Measurements from ENCODE around the gene RAD21L1. TPM values are rescaled to one million over a fixed set of nuclear protein-coding genes. Genes with fewer than 3 reads are reported as not detected.
"Not testable (repeated sequence)": the region's sequence is repeated elsewhere in the genome, so short reads cannot be mapped to it uniquely, and the experiment has no call there.

Gene RAD21L1
- total RNA-seq, 1 donor from 2014 or later = 0.08 TPM

DNA sequence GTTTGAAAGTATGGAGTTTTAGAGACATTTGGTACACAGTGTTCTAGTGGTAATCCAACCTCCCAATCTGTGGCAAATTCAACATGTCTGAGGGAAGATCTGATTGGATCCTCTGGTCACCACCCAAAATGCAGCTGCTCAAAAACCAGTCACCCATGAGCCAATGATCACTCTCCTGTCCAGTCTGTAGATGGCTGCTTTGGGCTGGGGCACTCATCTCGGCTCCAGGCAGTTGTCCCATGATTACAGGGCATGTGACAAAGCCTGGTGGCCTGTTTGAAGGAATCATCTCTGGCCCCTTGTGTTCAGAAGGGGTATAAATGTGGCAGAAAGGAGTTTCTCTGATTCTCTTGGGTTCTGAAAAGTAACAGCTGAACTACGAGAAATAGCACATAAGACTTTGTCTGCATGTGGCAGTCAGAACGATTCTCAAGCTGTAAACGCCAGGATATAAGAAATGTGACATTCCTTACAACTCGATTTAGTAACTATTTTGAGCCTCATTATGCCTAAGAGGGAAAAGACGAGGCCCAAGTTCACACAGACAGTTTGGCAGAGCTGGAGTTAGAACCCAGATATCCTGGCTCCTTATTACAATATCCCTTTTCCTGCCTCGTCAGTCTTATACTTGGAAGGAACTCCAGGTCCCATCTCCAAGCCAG lies 26.5 kb upstream of the RAD21L1 start:
- no peak for DNase-seq (ENCODE audit: low read depth)

DNA sequence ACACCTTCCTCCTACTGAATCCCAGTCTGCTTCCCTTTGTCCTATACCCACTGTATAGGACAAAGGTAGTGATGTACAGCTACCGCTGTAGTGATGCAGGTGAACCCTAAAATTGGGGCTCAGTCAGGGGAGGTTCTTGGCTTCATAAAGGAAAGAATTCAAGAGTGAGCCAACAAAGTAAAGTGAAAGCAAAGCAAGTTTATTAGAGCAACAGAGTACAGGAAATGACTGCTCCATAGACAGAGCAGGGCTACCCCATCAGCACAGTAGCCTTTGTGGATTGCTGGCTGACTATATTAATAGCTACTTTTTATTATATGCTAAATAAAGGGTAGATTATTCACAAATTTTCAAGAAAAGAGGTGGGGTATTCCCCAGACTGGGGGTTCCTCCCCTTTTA lies 25.9 kb upstream of the RAD21L1 start:
- no peak for DNase-seq (ENCODE audit: low read depth)

DNA sequence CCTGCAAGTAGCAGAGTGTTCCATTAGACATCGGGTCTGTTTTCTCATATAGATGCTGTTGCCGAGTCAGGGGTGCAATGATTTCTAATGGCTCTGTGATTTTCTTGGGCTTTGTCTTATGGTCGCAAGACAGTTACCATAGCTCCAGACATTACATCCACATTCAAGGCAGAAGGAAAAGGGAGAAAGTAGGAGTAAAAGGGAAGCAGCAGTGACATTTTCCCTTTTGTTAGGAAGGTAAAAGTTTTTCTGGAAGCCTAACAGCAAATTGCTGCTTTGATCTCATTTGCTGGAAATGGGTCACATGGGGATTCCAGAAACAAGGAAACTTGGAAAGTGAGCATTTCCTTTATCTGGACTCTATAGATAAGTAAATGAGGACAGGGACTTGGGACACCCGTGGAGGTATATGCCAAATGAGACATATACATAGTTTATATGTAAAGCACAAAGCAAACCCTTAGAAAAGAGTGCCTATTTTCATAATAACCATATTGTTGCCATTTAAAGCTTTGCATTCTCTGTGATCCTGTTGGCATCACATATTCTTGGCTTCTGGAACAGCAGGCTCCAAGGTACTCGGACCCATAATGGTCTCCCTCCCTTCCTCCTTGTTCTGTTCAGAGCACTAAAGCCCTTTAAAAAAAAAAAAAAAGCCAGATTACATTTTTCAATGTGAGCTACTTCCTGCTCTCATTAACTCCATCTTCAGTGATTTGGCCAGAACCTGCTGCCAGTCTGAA lies 22.9 kb upstream of the RAD21L1 start, which contains the start of gene C20orf202:
C20orf202 (plus strand) TSS at position 693 of the 743 bp plus-strand sequence. CDS start 132 bp downstream, outside the sequence.
- no peak for DNase-seq (ENCODE audit: low read depth)

DNA sequence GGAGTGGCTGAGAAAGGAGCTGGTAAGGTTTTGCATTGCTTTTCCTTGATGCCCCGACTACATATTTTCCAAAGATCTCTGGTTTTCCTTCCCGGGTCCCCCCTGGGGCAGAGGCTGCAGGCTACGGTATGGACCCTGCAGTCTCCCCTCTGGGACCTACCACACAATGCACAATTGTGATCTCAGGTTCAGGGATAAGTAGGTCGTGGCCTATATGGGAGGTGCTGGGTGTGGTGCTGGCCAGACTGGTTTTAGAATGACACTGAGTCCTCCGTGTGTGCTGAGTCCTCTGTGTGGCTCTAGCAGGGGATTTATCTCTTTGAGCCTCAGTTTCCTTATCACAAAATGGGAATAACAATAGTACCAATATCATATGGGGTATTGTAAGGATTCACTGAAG lies 22.2 kb upstream of the RAD21L1 start:
- DNase-seq (ENCODE audit: low read depth) = no peak

DNA sequence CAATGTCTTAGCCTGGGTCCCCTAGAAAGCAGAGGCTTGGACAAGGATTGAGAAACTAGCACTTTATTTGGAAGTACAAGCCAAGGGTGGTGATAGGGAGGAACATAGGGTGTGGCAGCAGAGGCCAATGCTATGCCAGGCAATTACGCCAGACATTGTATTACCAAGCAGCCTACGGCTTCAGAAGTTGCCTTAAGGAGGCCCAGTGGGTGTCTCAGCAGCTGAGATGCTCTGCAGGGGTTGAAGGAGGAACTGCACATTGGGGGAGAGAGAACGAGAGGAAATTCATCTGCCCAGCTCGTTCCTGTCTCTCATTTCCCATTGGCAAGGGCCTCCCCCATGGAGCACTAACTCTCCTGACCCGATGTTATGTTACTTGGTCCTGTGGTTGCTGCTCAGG lies 21.7 kb upstream of the RAD21L1 start:
- no peak for DNase-seq (ENCODE audit: low read depth)

DNA sequence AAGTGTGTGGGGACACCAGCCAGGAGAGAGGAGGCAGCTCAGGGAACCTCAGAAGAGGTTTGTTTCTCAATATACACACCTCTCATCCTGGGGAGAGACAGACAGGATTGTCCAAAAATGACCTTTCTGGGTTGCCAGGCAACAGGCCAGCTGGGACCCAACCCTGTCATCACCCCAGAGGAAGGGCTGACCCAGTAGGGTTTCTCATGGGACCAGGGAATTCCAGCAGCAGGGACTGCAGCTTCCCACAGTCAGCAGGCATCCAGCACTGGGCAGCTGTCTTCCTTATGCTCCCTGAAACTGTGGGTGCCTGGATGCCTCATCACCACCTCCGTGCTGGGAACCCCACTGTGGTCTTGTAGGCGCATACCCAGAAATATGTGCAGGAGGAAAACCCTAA lies 21.3 kb upstream of the RAD21L1 start:
- DNase-seq (ENCODE audit: low read depth) = peak; percentile 34

DNA sequence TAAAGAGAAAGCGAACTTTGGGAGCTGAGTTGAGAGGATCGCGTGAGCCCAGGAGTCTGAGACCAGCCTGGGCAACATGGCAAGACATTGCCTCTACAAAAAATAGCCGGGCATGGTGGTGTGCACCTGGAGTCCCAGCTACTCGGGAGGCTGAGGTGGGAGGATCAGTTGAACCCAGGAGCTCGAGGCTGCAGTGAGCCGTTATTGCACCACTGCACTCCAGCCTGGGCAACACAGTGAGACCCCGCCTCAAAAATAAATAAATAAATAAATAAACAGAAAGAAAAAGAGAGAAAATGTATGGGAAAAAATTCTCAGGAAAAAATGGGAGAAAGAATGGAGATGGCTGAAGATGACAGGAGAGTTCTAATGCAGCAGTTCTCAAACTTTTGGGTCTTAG lies 20.0 kb upstream of the RAD21L1 start:
- DNase-seq (ENCODE audit: low read depth) = no peak

DNA sequence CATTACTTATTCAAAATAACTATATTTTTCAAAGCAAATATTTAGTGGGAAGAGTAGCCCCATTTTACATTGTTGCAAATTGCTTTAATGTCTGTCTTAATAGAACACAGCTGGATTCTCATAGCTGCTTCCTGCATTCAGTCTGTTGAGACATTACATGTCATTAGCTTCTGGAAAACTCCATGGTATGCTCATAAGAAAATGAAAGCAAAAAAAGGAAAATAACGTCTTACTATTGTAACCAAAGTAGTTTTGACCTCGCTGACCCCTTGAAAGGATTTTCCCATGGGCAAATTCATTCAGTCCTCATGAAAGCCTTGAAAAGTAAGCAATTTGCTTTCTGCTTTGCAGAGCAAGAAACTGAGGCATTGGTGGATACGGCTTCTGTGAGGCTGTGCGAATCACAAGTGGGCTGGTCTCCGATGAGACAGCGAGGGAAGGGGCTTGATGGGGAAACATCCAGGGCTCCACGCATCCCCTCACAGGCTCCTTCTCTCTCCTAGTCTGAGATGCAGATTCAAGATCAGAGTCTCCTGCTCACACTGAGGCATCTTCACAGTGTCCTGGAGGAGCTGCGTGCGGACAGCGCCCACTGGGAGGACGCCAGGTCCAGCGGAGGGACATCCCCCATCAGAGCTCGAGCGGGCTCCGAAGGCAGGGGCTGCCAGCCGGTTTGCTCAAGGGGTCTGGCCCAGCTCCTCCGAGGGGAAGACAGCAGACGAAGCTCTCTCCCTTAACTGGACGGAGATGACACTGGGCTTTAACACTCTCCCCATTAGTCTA lies 19.3 kb upstream of the RAD21L1 start:
- DNase-seq (ENCODE audit: low read depth) = no peak

DNA sequence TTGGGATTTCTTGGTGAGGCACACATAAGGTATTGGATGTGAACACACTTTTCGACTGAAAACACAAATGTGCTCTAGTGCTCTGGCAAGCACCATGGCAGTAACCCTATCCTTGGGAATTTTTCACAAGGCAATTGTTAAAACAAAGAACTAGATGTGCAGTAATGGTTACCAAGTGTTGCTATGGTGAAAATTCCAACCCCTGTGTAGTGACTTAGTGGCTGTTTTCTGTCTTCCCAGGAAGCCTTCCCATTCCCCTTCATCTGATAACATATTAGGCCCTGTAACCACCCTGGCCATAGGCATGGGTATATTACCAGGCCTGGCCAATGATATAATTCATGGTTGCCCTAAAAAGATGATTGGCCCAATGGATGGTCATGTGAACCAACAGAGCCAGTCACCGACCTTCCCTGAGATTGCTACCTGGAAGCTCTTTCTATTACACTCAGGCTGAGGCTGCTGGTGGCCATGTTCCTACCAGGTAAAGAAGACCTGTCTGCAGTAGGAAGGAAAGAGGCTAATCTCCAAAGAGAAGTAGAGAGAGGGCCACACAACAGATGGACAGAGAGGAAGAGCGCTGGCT lies 18.5 kb upstream of the RAD21L1 start:
- no peak for DNase-seq (ENCODE audit: low read depth)

DNA sequence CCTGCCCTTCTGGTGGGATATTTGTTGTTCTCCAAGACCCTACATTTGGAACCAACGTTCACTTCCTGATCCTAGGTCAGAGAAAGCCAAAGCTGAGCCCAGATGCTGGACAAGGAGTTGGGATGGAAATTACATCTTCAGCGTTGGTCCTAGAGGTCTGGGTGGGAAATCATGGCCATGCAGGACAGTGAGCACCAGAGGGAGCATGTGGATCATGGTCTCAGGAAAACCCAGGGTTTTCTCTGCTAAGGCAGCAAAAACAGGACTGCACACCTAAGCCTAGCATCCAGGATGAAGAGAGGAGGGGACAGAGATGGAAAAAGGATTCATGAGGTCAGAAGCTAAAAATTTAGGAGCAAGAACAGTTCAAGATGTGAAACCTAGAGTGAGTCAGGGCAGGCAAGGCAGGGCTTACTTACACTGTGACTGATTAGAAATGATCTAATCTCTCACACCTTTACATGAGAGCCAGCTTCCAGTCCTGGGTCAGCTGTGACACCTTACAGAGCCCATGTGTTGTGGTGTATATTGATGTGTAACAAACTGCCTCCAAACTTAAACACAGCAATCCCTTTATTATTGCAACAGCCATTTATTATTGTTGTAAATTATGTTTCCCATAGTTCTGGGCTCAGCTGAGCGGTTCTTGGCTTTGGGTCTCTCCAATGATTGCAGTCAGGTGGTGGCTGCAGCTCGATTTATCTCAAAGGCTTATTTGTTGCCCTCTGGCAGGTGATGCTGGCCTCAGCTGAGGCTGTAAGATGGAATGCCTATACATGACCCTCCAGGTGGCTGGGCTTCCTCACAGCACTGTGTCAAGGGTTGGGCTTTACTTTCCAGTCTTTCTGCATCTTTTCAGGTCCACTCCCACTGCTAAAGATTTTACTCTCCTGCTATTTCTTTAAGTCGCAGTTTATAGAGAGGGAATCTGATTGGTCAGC lies 16.1 kb upstream of the RAD21L1 start:
- DNase-seq (ENCODE audit: low read depth) = no peak

DNA sequence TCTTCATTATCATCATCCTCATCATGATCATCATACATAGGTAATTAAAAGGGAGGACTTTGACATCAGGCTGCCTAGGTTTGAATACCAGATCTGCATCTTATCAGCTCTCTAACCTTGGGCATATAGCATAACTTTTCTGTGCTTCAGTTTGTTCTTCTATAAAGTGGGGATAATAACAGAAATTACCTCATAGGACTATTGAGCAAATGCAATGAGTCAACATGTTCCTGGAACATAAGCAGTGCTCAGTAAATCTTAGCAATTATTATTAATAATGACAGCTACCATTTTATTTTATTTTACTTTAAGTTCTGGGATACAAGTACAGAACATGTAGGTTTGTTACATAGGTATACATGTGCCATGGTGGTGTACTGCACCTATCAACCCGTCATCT lies 15.3 kb upstream of the RAD21L1 start:
- DNase-seq (ENCODE audit: low read depth) = no peak

DNA sequence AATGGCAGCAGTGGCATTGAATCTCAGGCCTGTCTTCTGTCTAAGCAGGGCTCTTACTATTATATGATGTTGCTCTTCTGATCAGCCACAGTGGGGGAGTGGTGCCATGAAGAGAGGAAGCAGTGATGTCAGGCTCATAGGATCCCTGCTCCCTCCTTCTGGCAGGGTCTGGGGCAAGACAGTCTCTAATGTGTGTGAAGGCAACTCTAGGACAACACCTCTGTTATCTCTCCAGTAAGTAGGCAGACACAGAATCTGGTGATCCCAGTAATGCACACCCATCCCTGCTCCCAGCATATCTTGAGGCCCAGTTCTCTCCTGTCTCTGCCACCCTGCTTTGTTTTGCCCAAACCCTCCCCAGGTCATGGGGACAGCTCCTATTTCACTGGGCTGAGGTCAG lies 13.8 kb upstream of the RAD21L1 start:
- no peak for DNase-seq (ENCODE audit: low read depth)

DNA sequence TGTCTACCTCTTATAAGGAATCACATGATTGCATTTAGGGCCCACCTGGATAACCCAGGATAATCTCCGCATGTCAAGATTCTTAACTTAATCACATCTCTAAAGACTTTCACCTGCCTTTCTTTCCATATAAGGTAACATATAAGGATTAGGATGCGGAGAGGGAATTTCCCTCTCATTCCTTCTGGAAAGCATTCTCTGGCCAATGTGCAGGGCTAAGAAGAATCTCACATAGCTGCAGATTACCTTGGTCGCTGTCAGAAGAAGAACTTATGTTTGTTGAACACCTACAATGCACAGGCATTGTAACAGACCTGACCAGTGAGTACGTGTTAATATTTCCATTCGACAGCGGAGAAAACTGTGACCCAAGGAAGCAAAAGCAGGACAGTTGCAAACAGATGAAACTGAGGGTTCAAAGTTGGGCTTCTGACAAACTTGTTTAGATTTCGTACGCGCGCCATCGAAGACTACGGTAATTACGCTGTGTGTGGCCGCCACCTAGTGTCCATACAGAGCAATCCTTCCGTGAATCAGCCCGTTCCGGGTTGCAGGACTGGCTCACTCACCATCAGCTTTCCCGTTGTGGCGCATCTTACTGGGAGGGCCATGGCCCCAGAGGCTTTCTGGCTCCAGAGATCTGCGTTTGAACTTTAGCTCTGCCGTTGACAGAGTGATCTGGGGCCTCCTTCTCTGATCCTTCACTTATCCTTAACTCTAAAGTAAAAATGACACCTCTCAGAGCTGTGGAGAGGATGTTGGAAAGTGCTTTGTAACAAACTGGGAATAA lies 13.0 kb upstream of the RAD21L1 start:
- DNase-seq (ENCODE audit: low read depth) = peak; percentile 79

DNA sequence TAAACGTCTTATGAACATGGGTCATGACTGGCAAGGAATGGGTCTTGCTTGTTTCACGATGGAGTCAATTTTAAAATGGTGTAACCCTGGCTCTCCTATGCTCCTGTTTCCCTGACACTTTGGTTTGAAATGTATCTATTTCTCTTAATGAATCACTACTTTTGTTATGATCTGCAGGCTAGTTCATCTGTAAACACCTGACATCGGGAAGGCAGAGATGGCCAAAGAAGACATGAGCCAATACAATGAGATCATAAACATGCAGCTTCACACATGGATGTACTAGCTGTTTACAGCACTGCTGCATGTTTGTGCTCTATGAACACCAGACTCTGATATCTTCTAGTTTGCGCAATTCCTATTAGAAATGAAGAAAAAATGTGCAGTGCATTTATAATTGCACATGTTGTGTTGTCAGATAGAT lies 11.0 kb upstream of the RAD21L1 start:
- no peak for DNase-seq (ENCODE audit: low read depth)

DNA sequence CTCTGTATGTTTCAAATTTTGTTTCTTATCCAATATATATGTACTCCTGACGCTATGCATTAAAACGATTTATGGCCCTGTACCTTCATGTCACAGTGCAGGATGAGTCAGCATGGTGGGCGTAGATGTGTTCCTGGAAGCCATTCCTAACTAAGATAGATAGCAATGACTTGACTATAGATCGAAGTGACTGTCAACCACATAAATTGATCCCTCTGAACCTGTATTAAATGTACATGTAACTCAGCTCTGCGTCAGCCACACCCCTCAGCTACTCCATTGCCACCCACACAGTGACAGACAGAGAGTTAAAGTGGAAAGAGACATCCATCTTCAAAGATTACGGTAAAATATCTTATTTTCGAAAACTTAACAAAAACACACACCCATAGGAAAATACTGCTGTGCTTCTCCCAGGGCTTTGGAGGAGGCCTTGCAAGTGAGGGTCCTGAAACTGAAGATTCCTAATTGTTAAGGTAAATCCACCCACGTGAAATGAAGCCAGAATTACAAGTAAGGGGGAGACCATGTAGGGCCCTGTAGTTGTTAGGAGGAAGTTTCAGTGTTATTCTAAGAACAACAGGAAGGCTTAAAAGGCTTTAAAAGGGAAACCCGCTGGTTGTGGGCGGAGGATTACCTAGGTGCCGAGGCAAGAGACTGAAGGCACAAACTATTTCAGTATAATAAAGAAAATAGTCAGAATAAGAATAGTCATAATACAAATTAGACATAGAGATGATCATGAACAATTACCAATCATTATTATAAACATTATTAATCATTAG lies 10.3 kb upstream of the RAD21L1 start:
- no peak for DNase-seq (ENCODE audit: low read depth)

DNA sequence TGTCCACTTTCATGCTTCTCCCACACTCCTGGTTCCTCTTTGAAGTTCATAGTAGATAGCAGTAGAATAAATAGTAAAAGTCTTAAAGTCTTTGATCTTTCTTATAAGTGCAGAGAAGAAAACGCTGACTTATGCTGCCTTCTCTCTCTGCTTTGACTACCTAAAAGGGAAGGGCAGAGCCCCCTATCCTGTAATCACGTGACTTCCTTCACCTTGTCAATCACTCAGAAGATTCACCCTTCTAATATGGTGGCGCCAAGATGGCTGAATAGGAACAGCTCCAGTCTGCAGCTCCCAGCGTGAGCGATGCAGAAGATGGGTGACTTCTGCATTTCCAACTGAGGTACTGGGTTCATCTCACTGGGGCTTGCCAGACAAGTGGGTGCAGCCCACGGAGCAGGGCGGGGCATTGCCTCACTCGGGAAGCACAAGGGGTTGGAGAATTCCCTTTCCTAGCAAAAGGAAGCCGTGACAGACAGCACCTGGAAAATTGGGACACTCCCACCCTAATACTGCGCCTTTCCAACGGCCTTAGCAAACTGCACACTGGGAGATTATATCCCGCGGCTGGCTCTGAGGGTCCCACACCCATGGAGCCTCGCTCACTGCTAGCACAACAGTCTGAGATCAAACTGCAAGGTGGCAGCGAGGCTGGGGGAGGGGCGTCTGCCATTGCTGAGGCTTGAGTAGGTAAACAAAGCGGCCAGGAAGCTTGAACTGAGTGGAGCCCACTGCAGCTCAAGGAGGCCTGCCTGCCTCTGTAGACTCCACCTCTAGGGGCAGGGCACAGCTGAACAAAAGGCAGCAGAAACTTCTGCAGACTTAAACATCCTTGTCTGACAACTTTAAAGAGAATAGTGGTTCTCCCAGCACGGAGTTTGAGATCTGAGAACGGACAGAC lies 9.1 kb upstream of the RAD21L1 start:
- DNase-seq (ENCODE audit: low read depth) = not testable (repeated sequence)

DNA sequence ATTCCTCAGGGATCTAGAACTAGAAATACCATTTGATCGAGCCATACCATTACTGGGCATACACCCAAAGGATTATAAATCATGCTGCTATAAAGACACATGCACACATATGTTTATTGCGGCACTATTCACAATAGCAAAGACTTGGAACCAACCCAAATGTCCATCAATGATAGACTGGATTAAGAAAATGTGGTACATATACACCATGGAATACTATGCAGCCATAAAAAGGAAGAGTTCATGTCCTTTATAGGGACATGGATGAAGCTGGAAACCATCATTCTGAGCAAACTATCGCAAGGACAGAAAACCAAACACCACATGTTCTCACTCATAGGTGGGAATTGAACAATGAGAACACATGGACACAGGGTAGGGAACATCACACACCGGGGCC lies 3.1 kb upstream of the RAD21L1 start:
- DNase-seq (ENCODE audit: low read depth) = not testable (repeated sequence)
